ENCODE results near the gene MAP4K1.
"Not testable (repeated sequence)": the region's sequence is repeated elsewhere in the genome, so short reads cannot be mapped to it uniquely, and the experiment has no call there.

DNA sequence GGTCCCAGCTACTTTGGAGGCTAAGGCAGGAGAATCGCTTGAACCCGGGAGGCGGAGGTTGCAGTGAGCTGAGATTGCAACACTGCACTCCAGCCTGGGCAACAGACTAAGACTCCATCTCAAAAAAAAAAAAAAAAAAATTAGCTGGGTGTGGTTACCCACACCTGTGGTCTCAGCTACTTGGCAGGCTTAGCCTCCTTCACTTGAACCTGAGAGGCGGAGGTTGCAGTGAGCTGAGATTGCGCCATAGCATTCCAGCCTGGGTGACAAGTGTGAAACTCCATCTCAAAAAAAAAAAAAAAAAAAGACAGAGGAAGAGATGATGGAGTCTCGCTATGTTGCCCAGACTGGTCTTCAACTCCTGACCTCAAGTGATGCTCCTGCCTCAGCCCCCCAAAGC lies 38.4 kb downstream of the MAP4K1 start:
- TF ChIP-seq, protein P1, sequence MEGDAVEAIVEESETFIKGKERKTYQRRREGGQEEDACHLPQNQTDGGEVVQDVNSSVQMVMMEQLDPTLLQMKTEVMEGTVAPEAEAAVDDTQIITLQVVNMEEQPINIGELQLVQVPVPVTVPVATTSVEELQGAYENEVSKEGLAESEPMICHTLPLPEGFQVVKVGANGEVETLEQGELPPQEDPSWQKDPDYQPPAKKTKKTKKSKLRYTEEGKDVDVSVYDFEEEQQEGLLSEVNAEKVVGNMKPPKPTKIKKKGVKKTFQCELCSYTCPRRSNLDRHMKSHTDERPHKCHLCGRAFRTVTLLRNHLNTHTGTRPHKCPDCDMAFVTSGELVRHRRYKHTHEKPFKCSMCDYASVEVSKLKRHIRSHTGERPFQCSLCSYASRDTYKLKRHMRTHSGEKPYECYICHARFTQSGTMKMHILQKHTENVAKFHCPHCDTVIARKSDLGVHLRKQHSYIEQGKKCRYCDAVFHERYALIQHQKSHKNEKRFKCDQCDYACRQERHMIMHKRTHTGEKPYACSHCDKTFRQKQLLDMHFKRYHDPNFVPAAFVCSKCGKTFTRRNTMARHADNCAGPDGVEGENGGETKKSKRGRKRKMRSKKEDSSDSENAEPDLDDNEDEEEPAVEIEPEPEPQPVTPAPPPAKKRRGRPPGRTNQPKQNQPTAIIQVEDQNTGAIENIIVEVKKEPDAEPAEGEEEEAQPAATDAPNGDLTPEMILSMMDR (IDR thresholded peaks at IDR 0.05): not testable (repeated sequence)
- not testable (repeated sequence) for TF ChIP-seq POLR2AphosphoS5 (IDR thresholded peaks at IDR 0.05; ENCODE audit: low read depth, low read length)
